Vagina (tissue), 2 donors: ENCODE data around the gene PPP1R13B.

Source experiments
- POLR2A ChIP-seq, 2 donors: fragments of 450-650 bp; IDR thresholded peaks; one replicate each; pipeline ENCODE4 v1.6.1; 2017; ENCODE audit warnings: antibody characterized with exemption in 2 of 2, mild to moderate bottlenecking in 2 of 2, moderate library complexity in 2 of 2
- POLR2AphosphoS5 ChIP-seq, 2 donors: sonication (generic); formaldehyde crosslinking; IDR thresholded peaks; one replicate each; pipeline ENCODE4 v1.9.0; 2017; ENCODE audit warnings: antibody characterized with exemption in 2 of 2, mild to moderate bottlenecking in 2 of 2, low read depth in 1 of 2; ENCODE audit not compliant: insufficient read depth in 1 of 2
- TF ChIP-seq, protein P1 (sequence below), 3 experiments: fragments of 450-650 bp in 2 of 3; fragments of 200-600 bp in 1 of 3; sonication (generic) in 1 of 3; IDR thresholded peaks; one replicate each; pipeline ENCODE4 v1.5.1; 2017 to 2019; ENCODE audit warnings: antibody characterized with exemption in 3 of 3, mild to moderate bottlenecking in 2 of 3, moderate library complexity in 2 of 3

DNA sequence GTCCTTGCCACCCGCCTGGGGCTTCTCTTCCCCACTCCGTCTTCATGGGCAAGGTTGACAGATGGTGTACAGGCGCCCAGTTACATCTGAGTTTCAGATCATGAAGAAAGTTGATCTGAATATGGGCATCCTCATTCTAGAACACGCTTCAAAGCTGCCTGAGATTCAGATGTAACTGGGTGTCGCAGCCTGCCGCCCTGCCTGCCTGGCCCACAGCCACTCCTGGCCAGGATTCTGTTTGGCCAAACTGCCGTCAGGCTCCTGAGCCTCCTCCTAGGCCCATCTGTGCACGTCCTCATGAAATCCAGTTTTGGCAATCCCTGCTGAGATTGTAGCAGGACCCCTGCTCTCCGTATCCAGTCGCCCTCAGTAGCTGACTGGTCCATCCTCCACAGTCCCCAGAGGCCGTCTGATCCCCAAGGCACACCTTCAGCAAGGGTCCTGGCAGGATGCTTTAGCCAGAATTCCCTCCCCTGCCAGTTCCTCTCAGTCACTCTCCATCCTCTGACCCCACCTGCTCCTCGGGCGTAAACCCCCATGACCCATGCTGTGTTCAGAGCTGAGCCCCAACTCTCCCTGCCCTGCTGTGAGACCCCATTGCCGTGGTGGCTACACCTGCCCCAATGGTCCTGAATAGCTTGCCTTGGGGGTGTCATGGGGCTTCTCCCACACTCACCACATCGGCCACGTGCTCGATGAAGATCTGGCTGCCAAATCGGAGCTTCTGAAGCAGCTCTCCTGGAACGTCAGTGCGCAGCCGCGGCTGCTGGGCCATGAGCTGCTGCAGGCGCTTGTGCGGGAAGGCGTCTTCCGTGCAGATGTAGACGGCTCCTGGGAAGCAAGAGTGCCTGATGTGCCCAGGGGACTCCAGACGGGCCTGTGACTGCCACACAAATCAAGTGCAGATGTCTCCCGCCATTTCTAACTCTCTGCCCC is 144.6 kb downstream of the PPP1R13B start:
- TF ChIP-seq, protein P1, sequence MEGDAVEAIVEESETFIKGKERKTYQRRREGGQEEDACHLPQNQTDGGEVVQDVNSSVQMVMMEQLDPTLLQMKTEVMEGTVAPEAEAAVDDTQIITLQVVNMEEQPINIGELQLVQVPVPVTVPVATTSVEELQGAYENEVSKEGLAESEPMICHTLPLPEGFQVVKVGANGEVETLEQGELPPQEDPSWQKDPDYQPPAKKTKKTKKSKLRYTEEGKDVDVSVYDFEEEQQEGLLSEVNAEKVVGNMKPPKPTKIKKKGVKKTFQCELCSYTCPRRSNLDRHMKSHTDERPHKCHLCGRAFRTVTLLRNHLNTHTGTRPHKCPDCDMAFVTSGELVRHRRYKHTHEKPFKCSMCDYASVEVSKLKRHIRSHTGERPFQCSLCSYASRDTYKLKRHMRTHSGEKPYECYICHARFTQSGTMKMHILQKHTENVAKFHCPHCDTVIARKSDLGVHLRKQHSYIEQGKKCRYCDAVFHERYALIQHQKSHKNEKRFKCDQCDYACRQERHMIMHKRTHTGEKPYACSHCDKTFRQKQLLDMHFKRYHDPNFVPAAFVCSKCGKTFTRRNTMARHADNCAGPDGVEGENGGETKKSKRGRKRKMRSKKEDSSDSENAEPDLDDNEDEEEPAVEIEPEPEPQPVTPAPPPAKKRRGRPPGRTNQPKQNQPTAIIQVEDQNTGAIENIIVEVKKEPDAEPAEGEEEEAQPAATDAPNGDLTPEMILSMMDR (IDR thresholded peaks at IDR 0.05), result no peak
- no peak for TF ChIP-seq POLR2A (IDR thresholded peaks at IDR 0.05)
- no peak for TF ChIP-seq POLR2AphosphoS5 (IDR thresholded peaks at IDR 0.05; ENCODE audit: insufficient read depth in 1 of 2, low read depth in 1 of 2)
